DND-41 (cell line): ENCODE measurements around the gene ELOVL5.
A peak's percentile ranks its signal among the peaks of the same experiment; 100 is the strongest.

Experiments
- ATAC-seq: fragments of 200-7000 bp; cut with Tn5 transposase; 3 replicates; pipeline ENCODE4 v1.9.1; 2021; ENCODE audit warnings: low read depth; ENCODE audit not compliant: insufficient read depth
- DNase-seq: peaks from one replicate; pipeline ENCODE4 v3.0.0-alpha.2; 2020
- H2AFZ ChIP-seq: 2 replicates; pipeline ENCODE4 v1.6.0; 2012; ENCODE audit warnings: low read depth, low read length
- H3K27ac ChIP-seq: 2 replicates; pipeline ENCODE4 v1.5.1; 2012; ENCODE audit warnings: low read length, inconsistent platforms
- H3K27me3 ChIP-seq: fragments of 200-600 bp; sonication (generic); 2 replicates; pipeline ENCODE4 v1.6.0; 2012; ENCODE audit warnings: low read length, mild to moderate bottlenecking, inconsistent platforms; ENCODE audit not compliant: insufficient read depth, poor library complexity
- H3K36me3 ChIP-seq: 2 replicates; pipeline ENCODE4 v1.5.1; 2012; ENCODE audit warnings: low read length, inconsistent platforms; ENCODE audit not compliant: insufficient read depth
- H3K4me1 ChIP-seq: 2 replicates; pipeline ENCODE4 v1.5.1; 2012; ENCODE audit warnings: mild to moderate bottlenecking, low read length; ENCODE audit not compliant: insufficient read depth
- H3K4me2 ChIP-seq: 2 replicates; pipeline ENCODE4 v1.6.0; 2012; ENCODE audit warnings: mild to moderate bottlenecking, moderate library complexity, low read length, inconsistent platforms; ENCODE audit not compliant: insufficient read depth
- H3K4me3 ChIP-seq, 2 experiments: fragments of 200-600 bp in 1 of 2; shearing (Covaris generic) in 1 of 2; 2 replicates each; pipeline ENCODE4 v1.5.1; 2012 to 2016; ENCODE audit warnings: inconsistent platforms in 2 of 2, low read length in 2 of 2, mild to moderate bottlenecking in 2 of 2, low read depth in 1 of 2, moderate library complexity in 1 of 2
- H3K79me2 ChIP-seq: 2 replicates; pipeline ENCODE4 v1.6.0; 2012; ENCODE audit warnings: low read length, inconsistent platforms; ENCODE audit not compliant: insufficient read depth
- H3K9ac ChIP-seq: 2 replicates; pipeline ENCODE4 v1.6.0; 2012; ENCODE audit warnings: low read depth, mild to moderate bottlenecking, inconsistent platforms, low read length, moderate library complexity
- H3K9me3 ChIP-seq: 2 replicates; pipeline ENCODE4 v1.5.1; 2012; ENCODE audit warnings: low read length, moderate library complexity, mild to moderate bottlenecking, inconsistent platforms; ENCODE audit not compliant: insufficient read depth, severe bottlenecking
- H4K20me1 ChIP-seq: 2 replicates; pipeline ENCODE4 v1.6.0; 2012; ENCODE audit warnings: low read length; ENCODE audit not compliant: insufficient read depth
- CTCF ChIP-seq: IDR thresholded peaks from 2 replicates; pipeline ENCODE4 v1.5.1; 2012; ENCODE audit warnings: borderline replicate concordance, low read length, moderate library complexity, mild to moderate bottlenecking; ENCODE audit not compliant: poor library complexity, severe bottlenecking; ENCODE audit errors: extremely low read depth
- EZH2 ChIP-seq: IDR thresholded peaks from 3 replicates; pipeline ENCODE4 v1.6.1; 2012; ENCODE audit warnings: borderline replicate concordance, low read depth, mild to moderate bottlenecking, moderate library complexity, low read length, inconsistent platforms; ENCODE audit not compliant: severe bottlenecking

ELOVL5 gene

GRCh38 chr6:53299331-53300005, 49.3 kb downstream of the ELOVL5 start:
- H3K9me3 ChIP-seq = no peaks in the 10 kb centered on the region
- peaks cover 97% of the 10 kb centered on the region for H3K79me2 ChIP-seq
- H2AFZ ChIP-seq = no peak overlapping the region
- H3K36me3 ChIP-seq = peaks cover 7% of the 10 kb centered on the region
- H3K9ac ChIP-seq = no peak overlapping the region
- no peak overlapping the region for H3K4me2 ChIP-seq
- ATAC-seq (no peak), DNase-seq (no peak)
- no peaks in the 10 kb centered on the region for H3K27me3 ChIP-seq
- no peak overlapping the region for H3K4me3 ChIP-seq
- TF ChIP-seq EZH2 (no peak), CTCF (no peak)
- peak overlapping the region; percentile 98 for H3K27ac ChIP-seq
- H4K20me1 ChIP-seq = peaks cover 50% of the 10 kb centered on the region
- peaks cover 81% of the 10 kb centered on the region for H3K4me1 ChIP-seq

GRCh38 chr6:53297004-53297403, 51.7 kb downstream of the ELOVL5 start:
- Histone ChIP-seq H3K4me3 (no peak overlapping the region), H3K36me3 (peaks cover 30% of the 10 kb centered on the region), H2AFZ (no peak overlapping the region), H3K27ac (peak overlapping the region; percentile 29), H3K27me3 (no peaks in the 10 kb centered on the region), H3K9me3 (no peaks in the 10 kb centered on the region), H3K4me1 (peaks cover 70% of the 10 kb centered on the region), H3K9ac (no peak overlapping the region), H3K79me2 (peaks cover 96% of the 10 kb centered on the region), H4K20me1 (peaks cover 58% of the 10 kb centered on the region), H3K4me2 (no peak overlapping the region)
- DNase-seq (no peak), ATAC-seq (no peak)
- no peak for TF ChIP-seq EZH2
- no peak for TF ChIP-seq CTCF

GRCh38 chr6:53295176-53295575, 53.6 kb downstream of the ELOVL5 start:
- Histone ChIP-seq H3K4me2 (no peak overlapping the region), H3K9me3 (no peaks in the 10 kb centered on the region), H3K4me3 (no peak overlapping the region), H2AFZ (no peak overlapping the region), H3K4me1 (peaks cover 58% of the 10 kb centered on the region), H4K20me1 (peaks cover 45% of the 10 kb centered on the region), H3K36me3 (peaks cover 48% of the 10 kb centered on the region), H3K27ac (peak overlapping the region; percentile 69; the same call in 1 of the 2 replicates), H3K9ac (no peak overlapping the region), H3K27me3 (no peaks in the 10 kb centered on the region), H3K79me2 (peaks cover 92% of the 10 kb centered on the region)
- ATAC-seq = no peak
- no peak for DNase-seq
- TF ChIP-seq EZH2 (no peak), CTCF (no peak)

- no peak overlapping the region for H2AFZ ChIP-seq
- DNase-seq (no peak), ATAC-seq (no peak)
- peaks cover 87% of the 10 kb centered on the region for H3K79me2 ChIP-seq
- peak overlapping the region; percentile 69 for H3K27ac ChIP-seq
- H3K27me3 ChIP-seq = no peaks in the 10 kb centered on the region
- H3K4me2 ChIP-seq = no peak overlapping the region
- no peaks in the 10 kb centered on the region for H3K9me3 ChIP-seq
- H4K20me1 ChIP-seq = peaks cover 39% of the 10 kb centered on the region
- no peak overlapping the region for H3K4me3 ChIP-seq
- H3K36me3 ChIP-seq = peaks cover 53% of the 10 kb centered on the region
- peaks cover 52% of the 10 kb centered on the region for H3K4me1 ChIP-seq
- TF ChIP-seq CTCF = no peak
- no peak for TF ChIP-seq EZH2
- H3K9ac ChIP-seq = no peak overlapping the region
Measured at GRCh38 chr6:53294611-53295010, 54.1 kb downstream of the ELOVL5 start.
